Stimulated activated CD8-positive, alpha-beta memory T cell treated with anti-CD3 and anti-CD28 coated beads, Interleukin-12 subunit alpha, Interleukin-12 subunit beta, amount 100 ng/mL, for 1 hour (primary cell): ENCODE measurements around the gene GANAB.
A peak's percentile ranks its signal among the peaks of the same experiment; 100 is the strongest.
"Not testable (repeated sequence)": the region's sequence is repeated elsewhere in the genome, so short reads cannot be mapped to it uniquely, and the experiment has no call there.

ENCODE experiments used
- DNase-seq: peaks from one replicate; pipeline ENCODE4 v3.0.0-alpha.2; 2020; ENCODE audit warnings: low read depth

GANAB gene

DNA sequence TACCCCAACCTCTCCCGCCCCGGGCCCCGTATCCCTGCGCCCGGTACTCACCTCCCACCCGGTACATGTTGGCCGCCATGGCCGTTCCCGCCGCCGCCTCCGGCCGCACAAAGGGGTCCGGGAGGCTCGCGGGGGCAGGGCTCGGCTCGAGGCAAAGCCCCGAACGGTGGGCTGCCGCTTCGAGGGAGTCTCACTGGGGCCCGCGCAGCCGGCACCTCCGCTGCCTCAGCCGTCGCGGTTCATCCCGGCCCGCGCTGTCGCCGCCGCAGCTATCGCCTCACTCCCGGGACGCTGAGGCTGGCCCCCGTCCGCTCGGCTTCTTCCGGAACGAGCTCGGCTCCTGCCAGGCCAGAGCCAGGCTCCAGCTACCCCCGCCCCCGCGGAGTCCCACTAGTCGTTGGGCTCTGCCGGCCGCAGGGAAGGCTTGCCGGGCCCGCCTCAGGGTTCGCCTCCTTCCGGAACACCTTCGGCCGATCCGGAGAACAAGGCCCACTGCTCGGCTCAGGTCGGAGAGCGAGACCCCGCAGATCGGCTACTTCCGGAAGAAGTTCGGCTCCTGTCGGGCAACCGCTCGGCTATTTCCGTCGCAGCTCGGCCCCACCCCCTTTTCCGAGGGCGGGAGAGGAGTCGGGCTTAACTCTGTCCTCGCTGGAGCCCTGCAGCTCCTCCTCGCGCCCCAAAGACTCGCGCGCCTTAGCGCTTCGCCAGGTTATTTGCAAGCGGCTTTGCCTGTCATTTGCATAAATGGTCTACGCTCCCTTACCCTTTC lies 44.9 kb downstream of the GANAB start, which contains the start of gene MTA2:
TSS of gene MTA2 (minus strand) at position 494 of the 769 bp plus-strand sequence. CDS start at position 79, 415 bp downstream.
- DNase-seq: peak; percentile 98

DNA sequence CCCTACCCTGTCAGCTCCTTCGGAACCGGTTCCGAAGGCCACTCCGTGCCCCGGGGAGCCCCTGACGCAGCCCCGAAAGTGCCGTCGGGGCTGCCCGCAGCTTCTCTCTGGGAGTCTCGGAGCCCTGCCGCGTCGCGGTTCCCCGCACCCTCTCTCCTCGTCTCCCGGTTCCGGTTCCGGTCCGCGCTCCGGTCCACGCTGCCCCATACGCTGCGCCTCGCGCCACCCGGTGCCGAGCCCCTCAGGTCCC lies 45.4 kb downstream of the GANAB start:
- DNase-seq: no peak

DNA sequence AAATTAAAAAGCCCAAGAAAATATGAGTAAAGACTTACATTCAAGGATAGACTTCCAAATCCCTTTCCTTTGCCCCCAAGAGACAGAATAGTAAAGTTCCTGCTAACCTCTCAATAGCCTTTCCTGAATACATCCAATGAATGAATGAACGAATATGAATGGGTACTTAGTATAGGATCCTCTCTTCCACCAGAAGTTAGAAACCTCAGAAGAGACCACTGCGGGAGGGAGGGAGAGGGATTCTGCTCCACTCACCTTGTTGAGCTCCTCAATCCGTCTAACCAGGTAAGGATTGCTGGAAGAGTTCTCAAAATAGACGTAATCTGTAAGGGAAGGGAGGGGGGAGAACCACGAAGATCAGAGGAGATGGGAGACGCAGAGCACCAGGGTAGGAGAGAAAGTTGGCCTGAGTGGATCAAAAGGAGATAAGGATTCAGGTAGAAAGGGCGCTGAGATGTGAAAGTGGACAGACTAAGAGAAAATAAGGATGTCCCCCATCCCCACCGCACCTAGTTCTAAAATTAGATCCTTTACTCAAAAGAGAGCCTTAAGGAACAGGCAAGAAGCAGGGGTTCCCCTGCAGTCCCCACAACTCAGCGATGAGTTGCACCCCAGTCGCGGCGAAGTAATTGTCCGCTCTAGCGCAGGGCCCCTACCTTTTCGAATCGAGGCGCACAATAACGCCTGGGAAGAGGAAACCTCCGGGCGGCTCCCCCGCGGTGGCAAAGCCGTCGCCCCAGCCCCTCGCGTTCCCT lies 45.9 kb downstream of the GANAB start:
- no peak for DNase-seq

DNA sequence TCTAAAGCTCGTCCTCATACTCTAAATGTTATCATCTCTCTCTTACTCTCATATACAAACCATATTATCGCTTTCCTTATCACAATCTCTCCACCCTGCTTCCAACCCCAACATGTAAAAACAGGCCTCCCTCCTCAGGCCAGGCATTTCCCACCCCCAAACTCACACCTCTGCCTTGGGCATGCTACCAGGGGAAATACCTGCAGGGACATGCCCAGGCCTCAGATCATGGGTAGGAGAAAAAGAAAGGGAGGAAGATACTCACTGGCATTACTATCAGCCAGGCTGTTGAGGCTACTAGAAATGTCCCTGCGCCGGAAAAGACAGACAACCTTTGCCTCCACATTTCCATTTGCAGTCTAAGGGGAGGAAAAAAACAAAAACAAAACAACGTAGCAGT lies 46.5 kb downstream of the GANAB start:
- no peak for DNase-seq

DNA sequence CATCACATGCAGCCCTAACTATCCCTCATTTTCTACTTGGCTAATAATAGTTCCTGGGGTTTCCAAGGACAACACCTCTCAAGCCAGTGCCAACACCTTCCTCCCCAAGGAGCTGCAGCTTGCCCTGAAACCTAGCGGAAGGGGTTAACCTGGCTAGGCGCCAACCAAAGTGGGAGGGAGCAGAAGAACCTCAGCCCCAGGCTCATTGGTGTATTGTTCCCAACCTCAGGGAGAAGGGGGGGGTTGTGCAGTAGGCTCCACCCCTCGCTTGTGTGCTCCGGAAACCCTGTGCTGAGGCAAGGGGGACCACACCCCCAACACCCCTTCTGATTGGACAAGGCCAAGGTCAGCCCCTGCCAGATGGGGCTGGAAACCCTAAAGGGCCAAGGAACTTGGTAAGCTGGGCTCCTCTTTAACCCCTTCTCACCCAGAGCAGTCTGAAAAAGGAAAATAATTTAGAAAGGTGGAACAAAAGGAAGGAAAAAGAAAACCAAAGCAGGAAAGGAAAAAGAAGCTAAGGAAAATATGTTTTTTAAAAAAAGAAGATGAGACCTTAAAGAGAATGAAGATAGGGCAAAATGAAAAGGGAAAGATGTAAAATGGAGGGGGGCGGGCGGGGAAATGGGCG lies 47.2 kb downstream of the GANAB start:
- DNase-seq: peak; percentile 88

DNA sequence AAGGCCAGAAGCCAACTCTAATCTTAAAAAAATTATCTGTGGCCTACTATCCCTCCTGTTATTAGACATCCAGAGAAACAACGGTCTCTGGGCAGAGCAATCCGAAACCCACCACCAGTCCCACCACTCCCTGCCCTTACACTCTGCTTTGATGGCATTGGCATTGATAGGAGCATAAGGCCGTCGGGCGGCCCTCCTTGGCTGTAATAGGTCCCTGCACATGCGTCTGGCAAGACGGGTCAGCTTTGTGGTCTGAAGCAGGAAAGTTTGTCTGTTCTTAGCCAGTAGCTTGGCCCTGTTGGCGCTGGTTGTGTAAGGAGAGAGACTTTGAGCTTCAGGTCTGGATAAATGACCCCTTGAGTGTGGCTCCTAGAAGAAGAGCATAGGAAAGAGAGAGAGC lies 51.3 kb downstream of the GANAB start:
- DNase-seq: no peak

DNA sequence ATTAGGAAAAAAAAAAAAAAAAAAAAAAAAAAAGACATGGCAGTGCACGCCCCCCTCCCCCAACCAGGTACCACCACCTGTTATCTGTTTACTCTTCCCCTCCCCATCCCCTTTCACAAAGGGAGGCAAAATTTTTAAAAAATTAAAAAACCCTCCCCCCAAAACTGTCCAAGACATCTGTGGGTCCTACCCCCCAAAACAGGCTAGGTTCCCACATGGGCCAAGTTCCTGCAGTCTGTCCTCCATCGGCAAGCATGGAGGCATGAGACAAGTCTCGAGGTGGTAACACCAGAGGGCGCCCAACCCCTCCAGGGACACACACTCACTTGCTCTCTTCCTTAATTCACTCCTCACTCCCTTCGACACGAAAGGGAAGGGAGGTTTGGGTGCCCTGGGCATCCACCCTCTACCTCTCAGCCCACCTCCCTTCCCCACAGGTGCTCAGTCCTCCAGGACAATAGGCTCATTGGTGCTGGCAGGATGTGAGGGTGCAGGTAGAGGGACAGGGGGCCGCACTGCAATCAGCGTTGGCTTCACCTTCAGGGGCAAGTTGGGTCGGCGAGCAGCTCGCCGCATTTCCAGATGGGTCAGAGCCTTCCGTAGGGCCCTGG lies 52.9 kb downstream of the GANAB start:
- peak; percentile 62 for DNase-seq

DNA sequence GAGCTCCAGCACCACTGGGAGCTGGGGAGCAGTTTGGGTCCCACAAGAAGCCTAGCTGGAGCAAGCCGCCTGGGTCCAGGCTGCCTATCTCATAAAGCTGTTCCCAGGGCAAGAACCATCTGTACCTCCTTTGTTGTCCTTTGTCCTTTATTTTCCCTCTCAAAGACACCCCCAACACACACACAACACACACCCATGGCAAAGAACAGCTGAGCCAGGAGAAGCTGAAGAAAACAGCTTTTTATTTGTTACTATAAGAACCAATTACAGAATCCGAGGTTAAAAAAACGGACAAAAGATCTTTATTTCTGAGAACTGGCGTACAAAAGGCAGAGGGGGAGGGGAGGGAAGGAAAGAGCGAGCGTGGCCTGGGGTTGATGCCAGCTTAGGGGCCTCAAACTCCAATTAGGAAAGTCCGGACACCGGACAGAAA lies 53.4 kb downstream of the GANAB start:
- no peak for DNase-seq

DNA sequence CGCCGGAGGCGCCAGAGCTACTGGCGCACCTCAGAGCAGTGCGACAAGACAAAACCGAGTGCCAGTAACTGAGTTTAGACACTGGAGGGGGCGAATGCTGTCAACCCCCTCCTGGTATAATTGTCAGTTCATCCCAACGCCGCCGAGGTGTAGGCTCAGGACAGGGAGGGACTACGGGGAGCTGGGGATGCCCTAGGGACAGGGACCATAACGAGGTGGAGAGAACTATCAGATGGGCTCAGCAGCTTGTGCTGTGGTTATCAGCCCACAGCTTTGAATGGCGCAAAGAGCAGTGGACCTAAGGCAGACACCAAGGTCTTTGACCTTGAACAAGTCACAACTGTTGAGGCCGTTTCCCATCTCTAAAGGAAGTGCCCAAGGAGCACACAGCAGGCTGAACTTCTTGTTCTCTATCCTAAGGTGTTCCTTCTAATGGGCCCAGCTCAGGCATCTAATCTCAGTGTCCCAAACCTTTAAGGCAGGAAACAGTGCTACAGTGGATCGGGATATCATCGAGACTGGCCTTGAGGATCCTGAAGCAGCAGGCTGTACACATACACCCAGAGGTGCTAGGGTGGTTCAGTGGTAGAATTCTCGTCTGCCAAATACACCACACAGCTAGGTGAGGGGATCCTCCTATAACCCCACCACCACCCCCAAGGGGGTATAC lies 54.1 kb downstream of the GANAB start:
- DNase-seq: no peak

DNA sequence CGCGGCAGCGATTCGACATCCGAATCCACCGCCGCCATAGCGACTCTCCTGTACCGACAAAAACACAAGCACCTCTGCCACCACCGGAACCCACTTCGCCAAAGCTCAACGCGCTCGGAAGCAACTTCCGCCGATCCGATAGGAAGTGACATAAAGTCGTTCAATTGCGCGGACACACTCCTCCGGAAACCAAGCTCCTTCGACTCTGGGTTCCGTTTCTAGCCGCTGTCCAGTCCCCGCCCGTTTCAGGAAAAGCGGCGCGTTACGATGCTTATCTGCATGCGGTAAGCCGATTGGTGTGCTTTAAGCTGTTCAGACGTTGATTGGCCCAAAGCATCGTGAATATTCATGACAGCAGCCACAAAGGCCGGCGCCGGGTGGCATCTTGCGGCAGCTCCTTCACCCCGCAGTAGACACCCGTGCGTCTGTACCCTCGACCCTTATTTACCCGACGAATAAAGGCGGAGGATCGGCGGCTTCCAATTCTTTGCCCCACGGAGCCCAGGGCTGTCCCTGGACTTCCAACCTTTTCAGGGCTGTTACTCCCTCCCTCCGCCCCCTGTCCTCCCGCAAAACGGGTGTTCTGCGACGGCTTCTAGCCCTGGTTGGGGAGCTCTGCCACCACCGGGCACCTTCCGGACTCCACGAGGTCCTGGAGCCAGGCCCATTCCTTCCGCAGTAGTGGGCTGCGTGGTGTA lies 54.8 kb downstream of the GANAB start, which contains the start of gene TUT1:
TSS of gene TUT1 (minus strand) at position 76 of the 698 bp plus-strand sequence. CDS start at position 38, 38 bp downstream.
- DNase-seq: peak; percentile 94

DNA sequence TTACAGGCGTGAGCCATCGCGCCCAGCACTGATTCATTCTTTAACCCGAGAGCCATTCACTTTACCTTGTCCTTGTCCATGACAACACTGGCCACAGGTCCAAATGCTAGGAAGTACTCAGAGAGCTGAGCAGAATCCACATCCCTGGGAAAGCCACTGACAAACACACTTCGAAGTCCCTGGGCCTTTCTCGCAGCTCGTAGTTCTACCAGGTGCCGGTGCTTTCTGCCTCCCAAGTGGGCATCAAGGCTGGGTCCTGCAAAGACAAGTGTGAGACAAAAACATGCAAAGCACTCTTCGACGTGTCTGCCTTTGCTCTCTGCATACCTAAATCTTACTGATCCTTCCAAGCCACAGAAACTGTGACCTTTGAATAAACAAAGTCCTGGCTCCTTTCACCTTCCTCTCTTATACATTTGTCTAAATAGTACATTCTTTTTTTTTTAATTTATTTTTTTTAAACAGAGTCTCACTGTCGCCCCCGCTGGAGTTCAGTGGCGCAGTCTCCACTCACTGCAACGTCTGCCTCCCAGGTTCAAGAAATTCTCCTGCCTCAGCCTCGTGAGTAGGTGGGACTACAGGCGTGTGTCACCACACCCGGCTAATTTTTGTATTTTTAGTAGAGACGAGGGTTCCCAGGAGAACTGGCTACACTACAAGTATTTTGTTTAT lies 57.3 kb downstream of the GANAB start:
- DNase-seq: no peak

DNA sequence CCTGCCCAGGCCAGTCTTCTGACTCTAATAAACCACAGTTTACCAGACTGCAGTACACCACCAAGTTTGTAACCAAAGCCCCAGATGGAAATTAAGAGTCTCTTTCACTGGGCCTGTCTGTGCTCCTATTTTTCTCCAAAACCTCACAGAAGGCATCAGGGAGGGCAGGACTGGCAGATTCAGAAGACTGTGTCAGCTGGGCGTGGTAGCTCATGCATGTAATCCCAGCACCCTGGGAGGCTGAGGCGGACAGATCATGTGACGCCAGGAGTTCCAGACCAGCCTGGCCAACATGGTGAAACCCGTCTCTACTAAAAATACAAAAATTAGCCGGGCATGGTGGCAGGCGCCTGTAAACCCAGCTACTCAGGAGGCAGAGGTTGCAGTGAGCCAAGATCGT lies 61.1 kb downstream of the GANAB start:
- DNase-seq: not testable (repeated sequence)

DNA sequence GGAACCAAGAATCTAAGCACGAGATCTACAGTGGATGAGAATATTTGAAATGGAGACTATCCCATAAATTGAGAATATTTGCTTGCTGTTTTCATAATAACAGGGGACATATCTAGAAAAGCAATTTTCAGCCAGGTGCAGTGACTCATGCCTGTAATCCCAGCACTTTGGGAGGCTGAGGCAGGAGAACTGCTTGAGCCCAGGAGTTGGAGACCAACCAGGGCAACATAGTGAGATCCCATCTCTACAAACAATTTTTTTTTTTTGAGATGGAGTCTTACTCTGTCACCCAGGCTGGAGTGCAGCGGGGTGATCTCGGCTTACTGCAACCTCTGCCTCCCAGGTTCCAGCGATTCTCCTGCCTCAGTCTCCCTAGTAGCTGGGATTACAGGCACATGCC lies 64.7 kb downstream of the GANAB start:
- not testable (repeated sequence) for DNase-seq

DNA sequence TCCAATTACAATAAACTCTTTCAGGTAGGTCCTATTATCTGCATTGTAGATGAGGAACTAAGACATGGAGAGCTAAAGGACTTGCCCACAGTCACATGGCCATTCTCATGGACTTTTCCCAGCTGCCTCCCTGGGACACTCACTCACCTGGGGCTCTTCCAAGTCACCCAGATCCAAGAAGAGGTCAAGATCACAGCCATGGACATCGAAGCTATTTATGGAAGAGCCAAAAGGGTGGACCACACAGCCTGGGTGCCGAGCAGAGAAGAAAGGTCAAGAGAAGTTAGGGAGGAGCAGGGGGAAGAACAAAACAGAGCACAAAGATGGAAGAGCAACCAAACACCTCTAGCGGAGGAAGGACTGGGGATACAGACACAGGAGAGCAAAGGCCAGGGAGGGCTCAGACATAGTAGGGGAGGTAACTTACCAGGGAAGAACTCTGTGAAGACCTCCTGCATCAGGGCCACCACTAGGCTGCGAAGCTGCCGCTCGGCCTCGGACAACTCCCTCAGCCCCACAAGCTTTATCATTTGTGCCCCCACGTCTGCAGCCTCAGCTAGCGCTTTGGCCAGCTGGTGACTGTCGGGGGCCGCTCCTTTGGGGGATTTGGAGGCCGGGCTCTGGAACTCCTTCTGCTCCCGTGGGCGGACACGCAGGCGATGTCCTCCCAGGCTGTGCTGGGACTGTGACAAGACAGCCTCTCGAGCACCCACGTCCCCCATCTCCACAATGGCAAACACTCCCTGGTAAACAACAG lies 65.3 kb downstream of the GANAB start:
- no peak for DNase-seq

DNA sequence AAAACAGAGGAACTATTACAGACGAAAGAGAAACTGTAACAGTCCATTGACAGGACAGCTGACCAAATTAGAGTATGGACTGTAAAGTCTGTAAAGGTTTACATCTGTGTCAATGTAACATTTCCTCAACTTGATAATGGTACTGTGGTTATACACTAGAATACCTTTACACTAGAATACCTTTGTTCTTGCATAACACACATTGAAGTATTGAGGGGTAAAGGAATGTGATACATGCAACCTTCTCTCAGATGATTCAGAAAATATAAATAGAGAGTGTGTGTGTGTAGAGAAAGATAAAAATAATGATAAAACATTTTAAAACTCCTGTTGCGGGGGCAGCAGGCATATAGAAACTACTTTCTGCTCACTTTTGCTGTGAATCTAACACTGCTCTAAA lies 67.2 kb downstream of the GANAB start:
- no peak for DNase-seq

DNA sequence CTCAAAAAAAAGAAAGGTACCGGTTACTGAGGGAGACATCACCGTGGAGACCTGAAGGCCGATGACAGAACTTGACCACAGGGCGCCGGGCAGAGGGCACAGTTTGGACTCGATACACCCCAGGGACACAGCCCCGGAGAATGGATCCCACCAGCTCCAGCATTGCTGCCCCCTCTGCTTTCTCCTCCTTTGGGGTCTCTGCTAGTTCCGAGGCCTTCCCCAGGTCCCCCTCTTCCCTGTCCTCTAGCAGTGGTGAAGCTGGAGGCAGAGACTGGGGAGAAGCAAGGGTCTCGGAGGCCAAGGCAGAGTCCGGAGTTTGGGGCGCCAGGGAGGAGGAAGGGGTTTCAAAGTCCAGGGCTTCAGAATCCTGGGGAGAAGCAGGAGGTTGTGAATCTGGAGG lies 67.9 kb downstream of the GANAB start:
- no peak for DNase-seq

DNA sequence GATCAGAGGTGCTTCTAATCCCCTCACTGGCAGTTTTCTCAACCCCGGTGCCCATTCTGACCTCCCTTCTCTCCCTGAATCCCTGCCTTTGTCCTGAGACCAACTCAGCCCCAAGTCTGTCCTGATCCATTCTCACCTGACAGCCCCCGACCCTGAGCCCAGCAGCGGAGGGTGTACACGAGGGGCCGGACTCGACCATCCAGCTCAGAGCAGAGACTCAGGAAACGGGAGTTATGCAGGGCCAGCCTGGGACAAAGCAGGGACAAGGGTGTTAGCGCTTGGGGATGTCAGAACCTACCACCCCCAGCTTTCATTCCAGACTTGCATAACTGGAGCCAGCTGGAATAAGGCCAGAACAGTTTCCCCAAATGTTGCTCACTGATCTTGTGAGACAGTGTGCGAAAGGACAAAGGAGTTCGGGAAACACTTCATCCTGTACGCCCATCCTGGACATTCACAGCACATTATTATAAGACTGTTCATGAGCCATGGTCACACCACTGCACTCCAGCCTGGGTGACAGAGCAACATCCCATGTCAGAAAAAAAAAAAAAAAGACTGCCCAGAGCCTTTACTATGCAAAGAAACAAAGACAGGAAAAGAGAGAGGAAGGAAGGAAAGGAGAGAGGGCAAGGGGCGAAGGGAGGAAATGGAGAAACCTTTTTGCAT lies 69.2 kb downstream of the GANAB start:
- DNase-seq: no peak

DNA sequence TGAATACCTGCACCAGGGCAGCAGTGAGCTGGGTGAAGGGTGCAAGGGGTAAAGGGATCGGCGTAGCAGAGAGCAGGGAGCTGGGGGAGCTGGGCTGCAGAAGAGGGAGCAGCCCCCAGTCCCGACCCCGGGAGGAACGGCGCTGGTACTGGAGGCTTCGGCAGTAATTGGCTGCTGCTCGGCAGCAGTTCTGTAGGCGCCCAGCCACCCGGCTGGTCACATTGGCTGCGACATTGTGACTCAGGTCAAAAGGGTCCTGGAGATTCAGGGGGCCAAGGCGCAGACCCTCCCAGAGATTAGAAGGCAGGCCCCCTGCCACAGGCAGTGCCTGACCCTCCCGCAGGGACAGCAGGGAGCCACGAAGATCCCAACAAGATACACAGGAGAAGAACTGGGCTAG lies 70.6 kb downstream of the GANAB start:
- no peak for DNase-seq

DNA sequence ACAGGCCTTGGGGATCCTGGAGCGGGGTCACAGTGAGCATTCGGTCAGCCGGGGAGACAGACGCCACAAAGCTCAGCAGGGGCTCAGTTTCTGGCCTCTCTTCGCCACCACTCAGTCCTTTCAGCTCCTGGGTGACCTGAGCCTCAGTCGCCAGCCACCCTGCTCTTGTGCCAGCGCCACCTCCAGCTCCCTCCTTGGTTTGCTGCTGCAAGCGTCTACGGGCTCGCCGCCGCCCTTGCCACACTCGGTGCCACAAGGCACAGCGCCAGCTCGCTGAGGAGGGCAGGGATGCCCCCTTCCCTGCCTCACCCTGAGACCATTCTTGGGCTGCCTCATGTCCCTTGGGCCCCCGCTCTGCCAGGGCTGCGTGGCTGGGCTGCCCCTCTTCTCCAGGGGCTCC lies 71.3 kb downstream of the GANAB start:
- no peak for DNase-seq
